ENCODE measurements around the gene TRAPPC12. TPM values are rescaled to one million over a fixed set of nuclear protein-coding genes. Genes with fewer than 3 reads are reported as not detected.
A peak's percentile ranks its signal among the peaks of the same experiment; 100 is the strongest.

TRAPPC12 gene
- total RNA-seq, 2 donors from 2014 or later = 98.2 to 103 TPM

DNA sequence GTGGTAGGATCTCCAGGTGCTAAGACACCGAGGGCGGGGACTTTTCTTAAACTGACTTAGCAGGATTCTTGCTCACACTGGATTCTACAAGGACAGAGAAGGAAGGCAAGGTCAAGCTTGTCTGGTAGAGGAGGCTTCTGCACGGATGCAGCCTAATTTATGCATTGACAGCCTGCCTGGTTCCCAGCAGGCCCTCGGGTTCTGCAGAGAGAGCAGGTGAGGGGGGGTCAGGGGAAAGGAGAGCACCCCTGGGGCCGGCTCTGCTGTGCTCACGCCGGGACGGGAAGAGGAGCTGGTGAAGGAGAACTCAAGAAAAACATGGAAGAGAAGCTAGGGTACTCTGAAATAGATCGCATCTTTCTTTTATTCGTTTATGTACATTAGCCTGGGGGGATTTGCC lies 93.5 kb downstream of the TRAPPC12 start:
- WGBS, 2 experiments (ENCODE audit: insufficient coverage in 1 of 2, insufficient read length in 1 of 2) = 78 to 79% methylated on average over 8 to 10 of the region's 10 CpGs

DNA sequence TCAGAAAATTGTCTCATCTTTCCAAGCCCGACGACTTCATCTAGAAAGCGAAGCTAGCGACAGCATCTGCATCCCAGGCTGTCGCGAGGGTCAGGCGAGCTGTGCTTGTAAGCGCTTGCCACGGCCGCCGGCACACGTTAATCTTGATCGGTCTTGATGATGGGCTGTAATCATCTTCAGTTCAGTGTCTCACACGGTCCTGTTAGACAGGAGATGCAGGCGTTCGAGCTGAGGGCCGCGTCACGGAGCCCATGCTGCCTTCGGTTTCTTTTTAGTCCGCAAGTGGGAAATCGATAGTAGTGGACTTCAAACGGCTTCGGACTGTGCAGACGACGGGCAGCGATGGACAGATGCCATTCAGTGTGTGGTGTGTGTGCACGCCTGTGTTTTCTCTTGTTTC lies 96.3 kb downstream of the TRAPPC12 start:
- WGBS, 2 experiments (ENCODE audit: insufficient coverage in 1 of 2, insufficient read length in 1 of 2) = 95 to 99% methylated on average over 28 of the region's 28 CpGs
- TF ChIP-seq, protein P1, sequence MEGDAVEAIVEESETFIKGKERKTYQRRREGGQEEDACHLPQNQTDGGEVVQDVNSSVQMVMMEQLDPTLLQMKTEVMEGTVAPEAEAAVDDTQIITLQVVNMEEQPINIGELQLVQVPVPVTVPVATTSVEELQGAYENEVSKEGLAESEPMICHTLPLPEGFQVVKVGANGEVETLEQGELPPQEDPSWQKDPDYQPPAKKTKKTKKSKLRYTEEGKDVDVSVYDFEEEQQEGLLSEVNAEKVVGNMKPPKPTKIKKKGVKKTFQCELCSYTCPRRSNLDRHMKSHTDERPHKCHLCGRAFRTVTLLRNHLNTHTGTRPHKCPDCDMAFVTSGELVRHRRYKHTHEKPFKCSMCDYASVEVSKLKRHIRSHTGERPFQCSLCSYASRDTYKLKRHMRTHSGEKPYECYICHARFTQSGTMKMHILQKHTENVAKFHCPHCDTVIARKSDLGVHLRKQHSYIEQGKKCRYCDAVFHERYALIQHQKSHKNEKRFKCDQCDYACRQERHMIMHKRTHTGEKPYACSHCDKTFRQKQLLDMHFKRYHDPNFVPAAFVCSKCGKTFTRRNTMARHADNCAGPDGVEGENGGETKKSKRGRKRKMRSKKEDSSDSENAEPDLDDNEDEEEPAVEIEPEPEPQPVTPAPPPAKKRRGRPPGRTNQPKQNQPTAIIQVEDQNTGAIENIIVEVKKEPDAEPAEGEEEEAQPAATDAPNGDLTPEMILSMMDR (conservative IDR thresholded peaks at IDR 0.05) = no peak
- Mint-ChIP-seq H3K27me3 (ENCODE audit: insufficient read depth) (no peaks in the 10 kb centered on the region), H3K27ac (no peak overlapping the region), H3K9me3 (no peaks in the 10 kb centered on the region), H3K4me3 (no peak overlapping the region), H3K36me3 (ENCODE audit: low read depth) (peaks cover 33% of the 10 kb centered on the region), H3K4me1 (no peaks in the 10 kb centered on the region)
- Histone ChIP-seq H3K27me3 (ENCODE audit: control insufficient read depth, insufficient read depth, low read length, poor library complexity, severe bottlenecking) (no peaks in the 10 kb centered on the region), H3K4me1 (ENCODE audit: control insufficient read depth, insufficient read depth, low read length) (no peaks in the 10 kb centered on the region), H3K9me3 (ENCODE audit: control insufficient read depth, low read length) (no peaks in the 10 kb centered on the region), H3K36me3 (ENCODE audit: control insufficient read depth, insufficient read depth, low read length) (peaks cover 13% of the 10 kb centered on the region), H3K27ac (ENCODE audit: low read depth, low read length) (peak overlapping the region; percentile 89), H3K4me3 (ENCODE audit: low read length) (no peak overlapping the region), H3K9ac (ENCODE audit: extremely low read depth, low read length, poor library complexity, severe bottlenecking) (no peak overlapping the region)
- DNase-seq = no peak

More for the DNA sequence above, 93.5 kb downstream of the TRAPPC12 start:
- H3K36me3 ChIP-seq (ENCODE audit: control insufficient read depth, insufficient read depth, low read length) = peaks cover 17% of the 10 kb centered on the region
- no peaks in the 10 kb centered on the region for H3K9me3 ChIP-seq (ENCODE audit: control insufficient read depth, low read length)
- DNase-seq = no peak
- Mint-ChIP-seq H3K27ac (no peak overlapping the region), H3K4me3 (no peak overlapping the region), H3K36me3 (ENCODE audit: low read depth) (peaks cover 31% of the 10 kb centered on the region), H3K9me3 (no peaks in the 10 kb centered on the region), H3K4me1 (no peaks in the 10 kb centered on the region), H3K27me3 (ENCODE audit: insufficient read depth) (no peaks in the 10 kb centered on the region)
- H3K27ac ChIP-seq (ENCODE audit: low read depth, low read length) = no peak overlapping the region
- no peak overlapping the region for H3K4me3 ChIP-seq (ENCODE audit: low read length)
- no peaks in the 10 kb centered on the region for H3K27me3 ChIP-seq (ENCODE audit: control insufficient read depth, insufficient read depth, low read length, poor library complexity, severe bottlenecking)
- no peak overlapping the region for H3K9ac ChIP-seq (ENCODE audit: extremely low read depth, low read length, poor library complexity, severe bottlenecking)
- TF ChIP-seq, protein P1 (conservative IDR thresholded peaks at IDR 0.05) = no peak
- no peaks in the 10 kb centered on the region for H3K4me1 ChIP-seq (ENCODE audit: control insufficient read depth, insufficient read depth, low read length)

DNA sequence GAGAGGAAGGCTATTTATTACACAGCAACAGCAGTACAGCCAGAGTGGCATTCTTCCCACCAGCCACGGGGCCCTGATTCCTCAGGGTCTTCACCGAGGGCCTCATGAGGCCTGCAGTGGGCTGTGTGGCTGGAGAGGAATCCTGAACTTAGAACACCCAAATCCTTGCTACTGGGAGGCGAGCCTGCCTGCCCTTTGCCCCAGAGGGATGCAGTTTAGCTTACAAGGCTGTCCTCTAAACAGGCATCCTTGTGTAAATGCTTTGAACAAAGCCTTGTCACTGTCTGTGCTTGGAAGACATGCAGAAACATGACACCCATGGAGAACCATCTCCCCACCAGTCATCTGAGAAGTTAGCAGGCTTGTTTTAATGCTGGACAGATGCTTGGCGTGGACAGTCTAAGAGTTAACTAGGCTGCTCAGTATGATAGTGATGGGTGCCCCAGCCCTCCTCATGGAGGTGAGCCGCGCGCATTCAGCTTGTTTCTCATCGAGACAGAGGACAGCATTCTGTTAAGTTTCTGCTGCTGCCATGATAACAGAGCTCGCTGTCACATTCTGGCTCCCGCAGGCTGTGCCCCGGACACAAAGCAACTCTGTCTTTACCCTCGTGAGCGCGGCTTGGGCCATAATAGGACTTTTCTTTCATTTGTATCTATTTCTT lies 97.0 kb downstream of the TRAPPC12 start:
- H3K27me3 ChIP-seq (ENCODE audit: control insufficient read depth, insufficient read depth, low read length, poor library complexity, severe bottlenecking) = no peaks in the 10 kb centered on the region
- H3K9me3 ChIP-seq (ENCODE audit: control insufficient read depth, low read length) = no peaks in the 10 kb centered on the region
- peak overlapping the region; percentile 89 for H3K27ac ChIP-seq (ENCODE audit: low read depth, low read length)
- TF ChIP-seq, protein P1 (conservative IDR thresholded peaks at IDR 0.05) = no peak
- DNase-seq = no peak
- no peaks in the 10 kb centered on the region for H3K27me3 Mint-ChIP-seq (ENCODE audit: insufficient read depth)
- H3K27ac Mint-ChIP-seq = no peak overlapping the region
- peaks cover 32% of the 10 kb centered on the region for H3K36me3 Mint-ChIP-seq (ENCODE audit: low read depth)
- no peak overlapping the region for H3K9ac ChIP-seq (ENCODE audit: extremely low read depth, low read length, poor library complexity, severe bottlenecking)
- no peak overlapping the region for H3K4me3 ChIP-seq (ENCODE audit: low read length)
- no peaks in the 10 kb centered on the region for H3K4me1 Mint-ChIP-seq
- H3K9me3 Mint-ChIP-seq = no peaks in the 10 kb centered on the region
- H3K4me3 Mint-ChIP-seq = no peak overlapping the region
- 87% methylated on average over 14 of the region's 14 CpGs for WGBS, 2 experiments (ENCODE audit: insufficient coverage in 1 of 2, insufficient read length in 1 of 2)
- H3K4me1 ChIP-seq (ENCODE audit: control insufficient read depth, insufficient read depth, low read length) = no peaks in the 10 kb centered on the region
- peaks cover 9% of the 10 kb centered on the region for H3K36me3 ChIP-seq (ENCODE audit: control insufficient read depth, insufficient read depth, low read length)
